NCI-H446 treated with DMSO at 0.1 percent for 48 hours (cell line): Measurements from ENCODE around the gene S1PR2.
"Not testable (repeated sequence)": the region's sequence is repeated elsewhere in the genome, so short reads cannot be mapped to it uniquely, and the experiment has no call there.

Experiments used
- DNase-seq: peaks from one replicate; lab custom pipeline; 2025; lab: John Stamatoyannopoulos, UW

Gene S1PR2

DNA sequence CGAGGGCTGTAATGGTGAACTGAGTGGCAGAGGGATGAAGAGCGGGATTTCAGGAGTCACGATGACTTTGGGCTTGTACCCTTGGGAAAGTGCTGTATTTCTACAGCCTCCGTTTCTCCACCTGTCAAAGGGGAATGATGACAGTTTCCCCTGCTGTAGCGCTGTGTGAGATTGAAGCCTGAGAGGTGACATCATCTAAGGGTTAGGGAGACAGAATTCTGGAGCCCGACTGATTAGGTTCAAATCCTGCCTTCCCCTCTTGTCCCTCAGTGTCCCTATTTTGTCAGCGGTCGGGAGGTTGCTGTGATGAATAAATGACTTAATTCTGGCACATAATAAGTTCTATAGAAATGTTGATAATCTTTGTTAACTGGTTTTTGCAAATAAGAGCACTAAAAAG, 21.6 kb upstream of the S1PR2 start:
- DNase-seq = no peak

DNA sequence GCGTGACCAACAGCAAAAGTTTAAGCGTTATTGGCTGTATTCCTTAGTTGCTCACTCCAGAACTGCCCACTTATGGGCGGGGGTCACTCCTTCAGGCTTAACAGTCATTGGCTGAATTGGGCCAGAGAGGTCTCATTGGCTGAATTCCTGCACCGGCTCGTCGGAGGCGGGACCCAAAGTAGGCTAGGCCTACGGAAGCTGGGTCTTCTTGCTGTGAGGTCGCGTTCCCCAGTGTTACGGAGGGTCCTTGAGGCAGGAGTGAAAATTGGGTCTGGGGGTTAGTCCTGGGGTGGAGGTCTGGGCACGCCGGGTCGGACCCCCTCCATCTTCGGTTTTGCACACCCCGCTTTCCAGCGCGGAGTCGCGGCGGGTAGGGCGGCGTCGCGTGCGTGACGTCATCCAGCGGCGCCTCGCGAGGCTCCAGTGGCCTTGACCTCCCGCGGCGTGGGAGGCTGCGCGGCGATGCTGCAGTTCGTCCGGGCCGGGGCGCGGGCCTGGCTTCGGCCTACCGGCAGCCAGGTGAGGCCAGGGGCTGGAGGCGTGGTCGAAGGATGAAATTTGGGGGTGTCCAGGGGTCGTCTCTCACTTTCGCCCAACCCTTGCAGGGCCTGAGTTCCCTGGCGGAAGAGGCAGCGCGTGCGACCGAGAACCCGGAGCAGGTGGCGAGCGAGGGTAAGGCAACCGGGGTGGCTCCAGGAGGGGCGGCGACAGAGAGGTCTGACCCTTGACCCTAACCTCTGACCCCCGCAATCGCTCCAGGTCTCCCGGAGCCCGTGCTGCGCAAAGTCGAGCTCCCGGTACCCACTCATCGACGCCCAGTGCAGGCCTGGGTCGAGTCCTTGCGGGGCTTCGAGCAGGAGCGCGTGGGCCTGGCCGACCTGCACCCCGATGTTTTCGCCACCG, 20.9 kb upstream of the S1PR2 start, which contains the start of gene MRPL4:
MRPL4 (plus strand) TSS at position 423 of the 903 bp plus-strand sequence; CDS start at position 463, 40 bp downstream.
- DNase-seq = peak; percentile 99

DNA sequence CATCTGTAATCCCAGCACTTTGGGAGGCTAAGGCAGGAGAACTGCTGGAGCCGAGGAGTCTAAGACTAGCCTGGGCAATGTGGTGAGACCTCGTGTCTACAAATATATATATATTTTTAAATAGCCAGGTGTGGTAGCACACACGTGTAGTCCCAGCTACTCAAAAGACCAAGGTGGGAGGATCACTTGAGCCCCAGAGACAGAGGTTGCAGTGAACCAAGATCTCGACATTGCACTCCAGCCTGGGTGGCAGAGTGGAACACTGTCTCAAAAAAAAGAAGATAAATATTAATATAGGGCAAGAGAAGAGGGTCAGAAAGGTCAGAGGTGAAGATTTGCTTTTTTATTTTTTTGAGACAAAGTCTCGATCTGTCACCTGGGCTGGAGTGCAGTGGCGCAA, 15.4 kb upstream of the S1PR2 start:
- DNase-seq = no peak

DNA sequence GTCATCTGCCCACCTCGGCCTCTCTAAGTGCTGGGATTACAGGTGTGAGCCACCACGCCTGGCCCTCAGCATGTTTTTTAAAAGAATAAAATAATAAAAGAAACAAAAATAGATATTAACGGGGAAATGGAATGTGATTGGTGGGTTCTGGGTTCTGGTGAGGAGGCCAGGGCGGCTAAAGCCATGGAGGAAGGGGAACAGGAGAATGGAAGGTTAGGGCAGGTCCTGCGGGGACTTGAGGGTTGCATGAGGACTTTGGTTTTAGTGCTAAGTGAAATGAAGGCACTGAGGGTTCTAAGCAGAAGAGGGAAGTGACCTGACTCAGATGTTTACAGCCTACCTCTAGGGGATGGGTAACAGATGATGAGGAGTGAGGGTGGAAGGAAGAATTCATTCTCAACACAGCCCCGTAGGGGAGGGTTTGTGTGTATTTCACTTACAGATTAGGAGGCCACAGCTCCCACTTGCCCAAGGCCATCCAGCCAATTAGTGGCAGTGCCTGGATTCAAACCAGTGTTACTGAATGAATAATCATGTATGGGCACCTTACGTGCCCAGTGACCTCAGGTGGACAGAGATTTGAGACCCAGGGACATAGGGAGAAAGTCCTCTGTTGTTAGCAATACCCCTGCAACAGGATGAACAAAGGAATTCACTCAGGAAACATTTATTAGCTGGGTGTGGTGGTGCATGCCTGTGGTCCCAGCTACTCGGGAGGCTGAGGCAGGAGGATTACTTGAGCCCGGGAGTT, 14.2 kb upstream of the S1PR2 start:
- no peak for DNase-seq

DNA sequence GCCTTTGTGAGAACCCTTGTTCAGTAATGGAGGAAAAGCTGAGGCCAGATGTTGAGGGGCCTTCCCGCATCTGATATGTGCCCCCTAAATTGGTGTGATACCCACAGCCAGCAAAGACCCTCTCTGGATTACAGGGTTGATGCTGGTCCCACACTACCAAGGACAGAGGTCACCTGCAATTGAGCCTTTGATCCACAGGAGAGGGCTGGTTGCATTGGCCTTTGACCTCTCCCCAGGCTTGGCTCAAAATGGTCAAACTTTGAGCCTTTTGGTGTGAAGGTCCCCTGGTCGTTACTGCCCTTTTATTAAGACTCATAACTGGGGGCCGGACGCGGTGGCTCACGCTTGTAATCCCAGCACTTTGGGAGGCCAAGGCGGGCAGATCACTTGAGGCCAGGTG, 12.5 kb upstream of the S1PR2 start:
- DNase-seq = no peak

DNA sequence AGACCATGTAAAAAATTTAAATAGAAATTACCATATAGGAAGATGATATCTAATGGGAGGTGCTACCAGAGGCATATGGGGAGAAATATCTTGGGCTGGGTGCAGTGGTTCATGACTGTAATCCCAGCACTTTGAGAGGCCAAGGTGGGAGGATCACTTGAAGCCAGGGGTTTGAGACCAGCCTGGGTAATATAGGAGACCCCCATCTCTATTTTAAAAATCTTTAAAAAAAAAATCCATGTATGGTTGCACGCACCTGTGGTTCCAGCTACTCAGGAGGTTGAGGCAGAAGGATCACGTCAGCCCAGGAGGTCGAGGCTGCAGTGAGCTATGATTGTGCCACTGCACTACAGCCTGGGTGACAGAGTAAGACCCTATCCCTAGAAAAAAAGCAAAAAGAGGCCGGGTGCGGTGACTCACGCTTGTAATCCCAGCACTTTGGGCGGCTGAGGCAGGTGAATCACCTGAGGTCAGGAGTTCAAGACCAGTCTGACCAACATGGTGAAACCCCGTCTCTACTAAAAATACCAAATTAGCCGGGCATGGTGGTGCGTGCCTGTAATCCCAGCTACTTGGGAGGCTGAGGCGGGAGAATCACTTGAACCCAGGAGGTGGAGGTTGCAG, 10.8 kb upstream of the S1PR2 start:
- not testable (repeated sequence) for DNase-seq

DNA sequence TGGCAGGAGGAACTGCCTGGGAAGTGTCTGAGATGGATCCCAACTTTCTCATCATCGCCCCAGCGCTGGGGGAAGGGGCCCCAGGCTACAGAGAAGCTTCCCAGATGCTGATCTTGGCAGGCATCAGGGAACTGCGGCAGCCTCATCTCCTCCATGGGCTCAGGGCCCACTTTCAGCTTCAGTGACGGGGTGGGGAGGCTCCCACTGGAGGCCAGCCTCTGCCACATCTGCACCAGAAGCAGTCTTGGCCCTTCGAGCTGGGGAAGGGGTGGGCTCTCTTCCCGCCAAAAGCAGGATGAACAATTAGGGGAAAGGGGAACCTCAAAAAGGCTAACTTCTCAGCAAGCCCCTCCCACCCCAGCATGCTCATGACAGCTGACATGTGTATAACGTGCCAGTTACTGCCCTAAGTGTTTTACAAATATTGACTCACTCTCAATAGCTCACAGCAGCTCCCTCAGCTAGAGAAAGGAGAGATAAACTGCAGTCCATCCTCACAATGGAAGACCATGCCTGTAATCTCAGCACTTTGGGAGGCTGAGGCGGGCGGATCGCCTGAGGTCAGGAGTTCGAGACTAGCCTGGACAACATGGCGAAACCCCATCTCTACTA, 7.1 kb upstream of the S1PR2 start:
- DNase-seq = peak; percentile 86

DNA sequence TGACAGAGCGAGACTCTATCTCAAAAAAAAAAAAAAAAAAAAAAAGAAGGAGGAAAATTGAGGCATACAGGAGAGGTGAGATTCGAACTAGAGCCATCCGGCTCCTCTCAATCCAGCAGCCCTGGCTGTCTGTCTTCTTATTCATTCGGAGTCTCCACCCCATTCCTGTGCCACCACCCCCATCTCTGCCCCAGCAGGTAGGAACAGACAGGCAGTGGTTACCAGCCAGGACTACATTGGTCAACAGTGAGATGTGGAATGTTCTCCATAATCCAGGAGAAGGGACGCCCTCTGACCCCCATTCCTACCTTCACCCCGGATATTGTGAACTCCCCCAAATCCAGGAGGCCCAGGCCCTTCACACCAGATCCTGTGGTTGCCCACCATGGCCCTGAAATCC, 6.6 kb upstream of the S1PR2 start:
- no peak for DNase-seq

DNA sequence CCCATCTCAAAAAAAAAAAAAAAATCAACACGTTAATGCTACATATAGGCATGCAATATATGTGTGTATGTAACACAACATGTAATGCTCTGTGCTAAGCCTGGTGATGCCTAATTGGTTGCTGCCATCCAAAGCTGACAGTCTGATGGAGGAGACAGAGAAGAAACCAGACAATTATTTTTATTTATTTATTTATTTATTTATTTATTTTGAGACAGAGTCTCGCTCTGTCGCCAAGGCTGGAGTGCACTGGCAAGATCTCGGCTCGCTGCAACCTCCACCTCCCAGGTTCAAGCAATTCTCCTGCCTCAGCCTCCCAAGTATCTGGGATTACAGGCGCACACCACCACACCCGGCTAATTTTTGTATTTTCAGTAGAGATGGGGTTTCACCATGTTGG, 4.3 kb upstream of the S1PR2 start:
- DNase-seq = not testable (repeated sequence)

DNA sequence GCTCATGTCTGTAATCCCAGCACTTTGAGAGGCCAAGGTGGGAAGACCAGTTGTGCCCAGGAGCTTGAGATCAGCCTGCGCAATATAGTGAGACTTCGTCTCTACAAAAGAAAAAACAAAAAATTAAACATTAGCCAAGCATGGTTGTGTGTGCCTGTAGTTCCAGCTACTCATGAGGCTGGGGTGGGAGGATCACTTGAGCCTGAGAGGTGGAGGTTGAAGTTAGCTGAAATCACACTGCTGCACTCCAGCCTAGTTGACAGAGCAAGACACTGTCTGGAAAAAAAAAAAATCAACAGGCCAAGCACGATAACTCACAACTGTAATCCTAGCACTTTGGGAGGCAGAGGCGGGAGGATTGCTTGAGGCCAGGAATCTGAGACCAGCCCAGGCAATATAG, 3.9 kb upstream of the S1PR2 start:
- DNase-seq = no peak

DNA sequence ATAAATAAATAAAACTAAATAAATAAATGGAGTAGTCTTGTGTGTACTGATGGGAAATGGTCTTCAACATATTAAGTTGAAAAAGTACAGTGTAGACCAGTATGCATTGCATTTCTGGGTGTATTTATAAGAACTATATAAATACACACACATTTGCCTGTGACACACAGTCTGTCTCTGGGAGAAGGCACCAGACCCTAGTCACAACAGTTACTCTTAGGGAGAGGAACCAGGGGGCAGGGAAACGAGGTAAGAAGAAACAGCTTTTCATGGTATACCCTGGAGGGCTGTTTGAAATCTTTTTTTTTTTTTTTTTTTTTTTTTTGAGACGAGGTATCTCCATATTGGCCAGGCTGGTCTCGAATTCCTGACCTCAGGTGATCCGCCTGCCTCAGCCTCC, 2.8 kb upstream of the S1PR2 start:
- DNase-seq = no peak

DNA sequence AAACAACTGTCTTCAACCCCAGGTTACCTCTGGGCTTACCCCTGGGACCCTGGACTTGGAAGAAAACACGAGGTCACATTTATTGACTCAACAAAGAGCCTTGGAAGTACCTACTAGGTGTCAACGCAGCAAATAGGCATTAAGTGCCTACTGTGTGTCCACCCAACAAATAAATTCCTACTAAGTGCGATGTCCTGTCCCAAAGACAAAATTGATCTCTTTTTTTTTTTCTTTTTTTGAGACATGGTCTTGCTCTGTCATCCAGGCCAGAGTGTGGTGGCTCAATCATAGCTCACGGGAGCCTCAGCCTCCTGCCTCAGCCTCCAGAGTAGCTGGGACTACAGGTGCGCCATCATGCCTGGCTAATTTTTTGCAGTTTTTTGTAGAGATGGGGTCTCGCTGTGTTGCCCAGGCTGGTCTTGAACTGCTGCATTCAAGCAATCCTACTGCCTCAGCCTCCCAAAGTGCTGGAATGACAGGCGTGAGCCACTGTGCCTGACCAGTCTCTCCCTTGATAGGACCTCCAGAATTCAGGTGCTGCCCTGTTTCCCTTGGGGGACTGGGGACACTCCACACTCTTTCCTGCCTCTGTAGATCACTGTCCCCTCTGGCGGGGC, 589 bp upstream of the S1PR2 start:
- DNase-seq = no peak

DNA sequence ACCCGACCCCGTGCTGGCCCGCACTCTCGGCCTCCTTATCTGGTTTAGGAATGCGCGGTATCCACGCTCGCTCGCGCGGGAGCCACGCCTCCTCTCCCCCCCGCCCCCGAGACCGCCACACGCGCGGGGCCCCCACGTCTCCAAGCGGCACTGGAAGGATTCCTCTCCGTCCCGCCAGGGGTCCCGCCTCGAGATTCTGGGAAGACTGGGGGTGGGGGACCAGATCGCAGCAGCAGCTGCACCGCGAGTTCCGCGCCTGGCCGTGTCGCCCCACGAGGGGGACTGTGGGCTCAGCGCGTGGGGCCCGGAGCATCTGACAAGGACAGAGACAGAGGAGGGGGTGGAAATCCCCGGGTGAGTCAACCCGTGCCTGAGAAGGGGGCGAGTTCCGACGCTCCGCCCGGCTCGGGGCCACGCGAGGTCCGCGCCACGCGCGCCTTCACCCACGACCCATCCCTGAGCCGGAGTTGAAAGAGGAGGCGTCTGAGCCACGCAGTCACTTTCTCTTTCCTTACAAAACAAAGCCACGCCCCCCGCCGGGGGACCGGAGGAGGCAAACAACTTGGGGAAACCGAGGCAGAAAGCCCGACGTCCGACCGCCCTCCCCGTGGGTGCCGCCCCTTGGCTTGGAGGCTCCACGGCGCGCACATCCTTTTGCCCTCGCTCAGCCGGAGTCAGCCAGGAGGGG, 814 bp downstream of the S1PR2 start:
- no peak for DNase-seq

DNA sequence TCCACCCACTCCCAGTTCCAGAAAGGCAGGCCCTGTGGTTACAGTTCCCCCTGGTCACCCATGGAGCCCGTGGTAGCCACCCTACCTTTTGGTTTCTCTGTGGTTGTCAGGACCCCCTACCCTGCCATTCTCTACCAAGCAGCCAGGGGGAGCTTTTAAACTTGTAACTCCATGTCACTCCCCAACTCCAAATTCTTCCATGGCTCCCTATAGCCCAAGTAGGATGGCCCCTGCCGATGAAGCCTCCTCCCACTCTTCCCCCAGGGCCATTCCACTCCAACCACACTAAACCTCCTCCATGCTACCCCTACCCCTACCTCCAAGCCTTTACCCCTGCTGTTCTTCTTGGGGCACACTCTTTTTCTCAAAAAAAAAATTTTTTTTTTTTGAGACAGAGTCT, 2.2 kb downstream of the S1PR2 start:
- DNase-seq = peak; percentile 5

DNA sequence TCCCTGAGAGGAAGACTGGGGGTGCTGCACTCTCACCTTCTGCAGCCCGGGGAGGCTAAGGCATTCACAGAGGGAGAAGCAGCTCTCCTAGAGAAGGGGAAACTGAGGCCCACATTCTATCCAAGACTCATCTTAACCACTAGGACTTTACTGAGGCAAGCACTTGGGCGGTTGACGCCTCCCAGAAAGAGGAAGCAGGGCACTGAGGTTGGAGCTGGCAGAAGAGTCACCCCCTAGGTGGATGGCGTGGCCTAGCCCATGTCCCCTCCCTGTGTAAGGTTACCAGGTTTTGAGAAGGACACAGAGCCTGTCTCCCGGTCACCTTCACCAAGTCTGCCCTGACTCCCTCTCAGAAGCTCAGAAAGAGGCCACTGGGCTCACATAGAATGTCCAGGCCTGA, 2.7 kb downstream of the S1PR2 start:
- DNase-seq = no peak

DNA sequence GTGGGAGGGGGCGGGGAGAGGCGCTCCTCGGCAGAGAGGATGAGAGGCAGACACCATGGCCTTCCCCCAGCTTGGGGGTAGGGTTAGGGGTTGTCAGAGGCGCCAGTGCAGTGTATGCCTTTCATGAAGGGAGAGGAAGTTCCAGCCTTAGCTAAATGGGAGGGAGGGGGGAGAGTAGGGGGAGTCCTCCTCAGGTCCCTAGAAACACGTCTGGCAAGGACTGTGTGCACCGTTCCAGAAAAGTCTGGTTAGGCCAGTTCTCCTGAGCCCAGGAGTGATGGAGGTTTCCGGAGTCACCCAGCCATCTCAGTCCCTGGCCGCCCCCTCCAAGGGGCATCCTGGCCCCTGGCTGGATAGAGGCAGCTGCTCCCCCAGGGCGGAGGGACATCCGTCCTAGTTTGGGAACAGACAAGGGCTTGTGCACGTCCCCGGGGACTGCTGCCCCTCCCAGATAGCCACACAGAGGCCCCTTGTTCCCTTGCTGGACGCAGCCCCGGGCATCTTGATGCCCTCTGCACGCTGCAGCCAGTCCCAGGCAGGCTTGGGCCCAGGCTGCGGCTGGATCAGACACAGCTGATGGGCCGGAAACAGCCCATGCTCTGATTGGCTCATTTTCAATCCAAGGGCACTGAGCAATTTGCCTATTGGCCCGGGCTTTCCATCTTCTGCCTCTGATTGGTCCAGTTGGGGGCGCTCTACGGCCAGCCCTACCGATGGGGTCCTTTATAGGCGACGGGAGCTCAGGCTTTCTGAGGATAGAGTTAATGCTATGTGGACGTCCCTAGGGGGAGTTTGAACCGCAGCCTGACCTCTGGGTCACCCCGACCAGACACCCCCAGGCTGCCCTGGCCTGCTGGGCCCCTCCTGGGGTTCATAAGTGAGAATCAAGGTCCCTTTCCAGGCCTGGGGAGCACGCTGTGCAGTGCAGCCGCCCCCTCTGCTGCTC, 3.8 kb downstream of the S1PR2 start:
- no peak for DNase-seq

DNA sequence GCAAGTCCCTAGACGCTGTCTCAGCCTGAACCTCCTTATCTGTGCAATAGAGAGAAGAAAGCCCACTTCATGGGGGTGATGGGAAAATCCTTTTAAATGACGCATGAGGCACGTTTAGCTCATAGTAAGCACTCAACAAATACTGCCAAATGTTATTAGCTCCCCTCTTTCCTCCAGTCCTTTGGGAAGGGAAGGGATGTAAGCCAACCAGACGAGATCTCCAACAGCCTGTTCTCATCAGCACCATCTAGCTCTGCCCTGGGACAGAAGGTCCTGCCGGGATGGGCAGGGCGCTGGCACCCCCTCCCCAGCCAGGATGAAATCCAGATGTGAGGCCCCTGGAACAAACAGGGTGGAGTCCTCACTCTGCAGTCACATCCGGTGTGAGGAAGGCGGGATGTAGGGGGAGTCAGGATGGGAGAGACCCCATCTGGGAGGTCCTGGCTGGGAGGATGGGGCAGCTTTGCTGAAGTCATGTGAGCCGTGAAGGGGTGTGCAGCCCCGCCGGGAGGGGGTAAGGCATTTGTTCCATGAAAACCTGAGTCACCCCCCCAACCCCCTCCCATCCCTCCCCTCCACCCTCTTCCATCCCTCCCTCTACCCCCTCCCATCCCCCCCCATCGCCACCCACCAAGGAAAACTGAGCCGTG, 4.6 kb downstream of the S1PR2 start:
- no peak for DNase-seq

DNA sequence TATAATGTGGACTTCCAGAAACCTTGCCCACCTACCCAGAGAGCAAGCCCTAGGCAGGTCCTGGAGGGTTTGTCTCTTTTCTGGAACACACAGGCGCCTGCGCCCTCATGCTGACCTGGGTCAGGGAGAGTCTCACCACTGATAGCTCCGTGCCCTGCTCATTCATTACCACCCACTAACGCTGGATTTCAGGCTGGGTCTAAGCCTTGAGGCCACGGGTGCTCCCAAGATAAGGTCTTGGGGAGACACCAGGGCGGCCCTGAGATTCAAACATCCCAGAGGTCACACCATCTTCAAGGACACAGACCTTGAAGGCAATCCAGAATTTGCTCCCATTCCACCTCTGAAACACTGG, 5.1 kb downstream of the S1PR2 start:
- DNase-seq = no peak

DNA sequence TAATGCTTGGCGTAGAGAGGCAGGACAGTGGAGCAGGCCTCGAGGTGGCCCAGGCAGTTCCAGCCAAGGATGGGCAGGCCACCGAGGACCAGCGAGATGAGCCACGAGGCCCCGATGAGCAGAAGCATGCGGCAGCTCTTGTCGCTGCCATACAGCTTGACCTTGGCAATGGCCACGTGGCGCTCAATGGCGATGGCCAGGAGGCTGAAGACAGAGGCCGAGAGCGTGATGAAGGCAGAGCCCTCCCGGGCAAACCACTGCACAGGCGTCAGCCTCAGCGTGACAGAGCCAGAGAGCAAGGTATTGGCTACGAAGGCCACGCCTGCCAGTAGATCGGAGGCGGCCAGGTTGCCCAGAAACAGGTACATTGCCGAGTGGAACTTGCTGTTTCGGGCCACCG, 6.8 kb downstream of the S1PR2 start:
- DNase-seq = no peak
